SU-DHL-6 (cell line): ENCODE measurements around the gene ALKBH4.

Experiments
- CTCF ChIP-seq: fragments of 200-600 bp; sonication (generic); IDR thresholded peaks from one replicate; pipeline ENCODE4 v1.5.1; 2017; ENCODE audit warnings: antibody characterized with exemption, mild to moderate bottlenecking, low read length, moderate library complexity; ENCODE audit not compliant: insufficient read depth, poor library complexity, severe bottlenecking
- EZH2phosphoT487 ChIP-seq: fragments of 200-600 bp; sonication (generic), shearing (Covaris generic); conservative IDR thresholded peaks from 2 replicates; pipeline ENCODE4 v1.6.1; 2018; ENCODE audit warnings: mild to moderate bottlenecking, antibody characterized with exemption, low read length, moderate library complexity, mixed read lengths

GRCh38 chr7:102427019-102427405 lies 37.7 kb downstream of the ALKBH4 start:
- TF ChIP-seq CTCF (no peak), EZH2phosphoT487 (no peak)
